GM12878 (cell line): ENCODE results near the gene MYCBP.
"Not testable (repeated sequence)": the region's sequence is repeated elsewhere in the genome, so short reads cannot be mapped to it uniquely, and the experiment has no call there.

ENCODE experiments used
- CEBPB ChIP-seq, 2 experiments: fragments of 150-350 bp in 1 of 2; IDR thresholded peaks; 2 replicates each; pipeline ENCODE4 v1.6.1; 2012 to 2014; ENCODE audit warnings: low read depth in 2 of 2, low read length in 2 of 2, borderline replicate concordance in 1 of 2, inconsistent platforms in 1 of 2
- CHD2 ChIP-seq: IDR thresholded peaks from 2 replicates; pipeline ENCODE4 v1.6.1; 2011; ENCODE audit warnings: low read depth, low read length, improper control_type of control experiment, borderline replicate concordance

GRCh38 chr1:38836316-38836715, 36.8 kb downstream of the MYCBP start:
- not testable (repeated sequence) for TF ChIP-seq CHD2; CEBPB (IDR thresholded peaks at IDR 0.05; ENCODE audit: borderline replicate concordance in 1 of 2, low read depth in 2 of 2, low read length in 2 of 2)
